Ramos (cell line): Measurements from ENCODE around the gene GAB1.

Source experiments
- in situ Hi-C: fragments of 300-500 bp; cut with MboI; formaldehyde crosslinking; loops from one replicate; pipeline ENCODE4 v1.14.3; 2022; ENCODE audit warnings: low sequenced_read_pairs; ENCODE audit not compliant: unreplicated experiment

GAB1 gene

DNA sequence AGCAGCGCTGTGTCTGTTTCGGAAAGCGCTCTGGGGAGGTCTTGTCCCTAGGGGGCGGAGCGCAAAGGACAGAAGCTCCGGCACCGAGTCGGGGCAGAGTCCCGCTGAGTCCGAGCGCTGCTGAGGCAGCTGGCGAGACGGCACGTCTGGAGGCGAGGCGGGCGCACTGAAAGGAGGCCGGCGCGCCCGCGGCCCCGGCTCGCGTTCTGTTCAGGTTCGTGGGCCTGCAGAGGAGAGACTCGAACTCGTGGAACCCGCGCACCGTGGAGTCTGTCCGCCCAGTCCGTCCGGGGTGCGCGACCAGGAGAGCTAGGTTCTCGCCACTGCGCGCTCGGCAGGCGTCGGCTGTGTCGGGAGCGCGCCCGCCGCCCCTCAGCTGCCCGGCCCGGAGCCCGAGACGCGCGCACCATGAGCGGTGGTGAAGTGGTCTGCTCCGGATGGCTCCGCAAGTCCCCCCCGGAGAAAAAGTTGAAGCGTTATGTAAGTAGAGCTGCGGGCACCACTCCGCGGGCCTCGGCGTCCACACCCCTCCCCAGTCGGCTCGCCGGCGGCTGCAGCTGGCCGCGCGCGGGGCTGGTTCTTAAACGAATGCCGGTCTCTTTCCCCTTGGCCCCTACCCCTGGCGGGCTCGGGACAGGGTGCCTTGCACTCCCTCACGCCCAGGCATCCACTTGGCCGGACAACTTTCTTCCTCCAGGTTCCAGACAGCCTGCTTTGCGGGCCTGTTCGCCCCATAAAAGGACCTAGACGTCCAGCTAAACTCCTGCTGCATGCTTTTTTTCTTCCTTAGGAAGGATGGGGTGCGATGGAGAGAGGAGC lies at the start of gene GAB1:
TSS of gene GAB1 (plus strand) at position 96 of the 819 bp plus-strand sequence. CDS start at position 409, 313 bp downstream.
- in situ Hi-C loops, result no loop called here

DNA sequence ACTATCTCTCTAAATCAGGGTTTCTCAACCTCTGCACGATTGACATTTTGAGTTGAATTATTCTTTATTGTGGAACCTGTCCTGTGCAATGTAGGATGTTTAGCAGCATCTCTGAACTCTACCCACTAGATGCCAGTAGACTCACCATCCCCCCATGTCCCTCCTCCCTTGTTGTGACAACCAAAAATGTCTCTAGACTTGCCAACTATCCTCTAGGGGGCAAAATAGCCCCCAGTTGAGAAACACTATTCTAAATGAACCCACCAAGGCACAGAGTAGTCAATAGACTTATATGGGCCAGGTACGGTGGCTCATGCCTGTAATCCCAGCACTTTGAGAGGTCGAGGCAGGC lies 49.1 kb upstream of the GAB1 start:
- in situ Hi-C loops, result no loop called here

DNA sequence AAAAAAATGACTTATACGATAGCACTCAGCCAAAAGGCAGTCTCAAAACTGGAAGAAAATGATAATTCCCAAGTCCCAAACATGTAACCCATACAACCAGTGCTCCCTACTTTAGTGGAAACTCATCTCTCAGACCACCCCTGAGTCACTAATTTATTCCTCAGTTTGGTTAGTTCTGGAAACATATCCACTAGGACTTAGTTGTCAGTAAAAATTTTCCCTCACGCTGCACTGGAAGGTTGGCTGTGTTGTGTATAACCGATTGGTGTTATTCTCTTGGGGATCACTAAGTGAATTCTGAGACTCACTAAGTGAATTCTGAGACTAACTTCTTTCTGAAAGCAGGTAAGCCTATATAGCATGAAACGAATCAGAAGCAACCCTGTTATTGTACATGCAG lies 48.5 kb upstream of the GAB1 start:
- in situ Hi-C loops, result no loop called here

DNA sequence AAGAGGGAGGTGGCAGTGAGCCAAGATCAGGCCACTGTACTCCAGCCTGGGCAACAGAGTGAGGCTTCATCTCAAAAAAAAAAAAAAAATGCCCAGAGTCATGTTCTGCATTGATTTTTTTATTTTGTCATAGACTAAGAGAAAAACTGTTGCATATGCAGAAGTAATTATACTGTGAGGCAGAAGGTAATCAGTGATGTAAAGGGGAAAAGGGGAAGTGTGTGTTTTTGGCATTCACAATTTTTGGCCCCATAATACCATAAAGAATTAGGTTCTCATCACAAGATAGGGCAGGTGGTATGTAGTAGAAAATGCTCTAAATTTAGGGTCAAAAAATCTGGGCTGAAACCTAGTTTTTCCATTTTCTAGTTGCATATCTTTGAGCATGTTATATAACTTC lies 47.3 kb upstream of the GAB1 start:
- in situ Hi-C loops, result no loop called here

DNA sequence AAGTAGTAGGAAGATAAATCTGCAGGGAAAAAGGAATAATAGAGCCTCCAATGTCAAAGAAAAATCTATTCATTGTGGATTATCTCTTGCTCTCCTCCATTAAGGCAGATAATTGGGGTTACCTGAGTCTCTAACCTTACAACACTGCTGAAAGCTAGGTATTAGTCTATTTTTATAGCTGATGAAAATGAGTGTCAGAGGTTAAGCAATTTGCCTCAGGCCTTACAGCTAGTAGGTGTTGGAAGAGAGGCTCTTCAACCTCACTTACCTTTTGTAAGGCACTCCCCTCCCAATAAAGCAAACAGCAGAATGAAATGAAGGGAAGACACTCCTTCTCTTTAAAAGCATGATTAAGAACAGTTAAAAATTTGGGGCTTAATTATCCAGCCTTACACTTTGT lies 45.4 kb upstream of the GAB1 start:
- in situ Hi-C loops, result no loop called here

DNA sequence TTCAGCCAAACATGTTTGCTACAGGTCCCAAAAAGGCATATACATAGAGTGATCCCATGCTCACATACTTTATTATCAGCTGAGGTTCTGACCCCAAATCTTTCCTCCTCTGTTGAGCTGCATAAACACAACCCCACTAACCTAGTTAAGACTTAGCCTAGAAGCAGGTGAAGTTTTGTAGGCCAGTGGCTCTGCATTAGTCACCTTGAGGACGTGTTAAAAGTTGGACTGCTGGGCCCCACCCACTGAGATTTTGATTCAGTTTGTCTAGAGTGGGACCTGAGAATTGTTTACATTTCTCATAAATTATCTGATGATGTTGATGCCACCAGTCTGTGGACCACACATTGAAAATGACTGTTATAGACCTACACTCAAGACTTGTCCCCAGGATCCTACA lies 43.8 kb upstream of the GAB1 start:
- in situ Hi-C loops, result no loop called here

DNA sequence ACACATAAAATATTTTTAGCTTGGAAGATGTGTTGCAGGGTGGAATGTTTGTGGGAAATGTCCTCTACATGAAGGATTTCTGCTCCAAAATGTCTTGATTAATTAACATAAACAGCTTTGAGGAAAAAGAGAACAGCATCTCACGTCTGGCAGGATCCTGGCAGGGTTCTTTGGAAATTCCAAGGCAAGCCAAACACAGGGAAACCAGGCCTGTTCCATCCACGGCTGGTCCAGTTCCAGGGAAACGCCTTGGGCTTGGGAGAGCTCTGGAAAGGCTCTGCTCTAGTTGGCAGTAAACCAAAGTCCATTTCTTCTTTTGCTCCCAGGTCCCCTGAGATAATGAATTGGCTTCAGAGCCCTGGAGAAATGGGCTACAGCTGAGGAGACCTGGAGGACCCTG lies 42.4 kb upstream of the GAB1 start:
- in situ Hi-C loops, result no loop called here

DNA sequence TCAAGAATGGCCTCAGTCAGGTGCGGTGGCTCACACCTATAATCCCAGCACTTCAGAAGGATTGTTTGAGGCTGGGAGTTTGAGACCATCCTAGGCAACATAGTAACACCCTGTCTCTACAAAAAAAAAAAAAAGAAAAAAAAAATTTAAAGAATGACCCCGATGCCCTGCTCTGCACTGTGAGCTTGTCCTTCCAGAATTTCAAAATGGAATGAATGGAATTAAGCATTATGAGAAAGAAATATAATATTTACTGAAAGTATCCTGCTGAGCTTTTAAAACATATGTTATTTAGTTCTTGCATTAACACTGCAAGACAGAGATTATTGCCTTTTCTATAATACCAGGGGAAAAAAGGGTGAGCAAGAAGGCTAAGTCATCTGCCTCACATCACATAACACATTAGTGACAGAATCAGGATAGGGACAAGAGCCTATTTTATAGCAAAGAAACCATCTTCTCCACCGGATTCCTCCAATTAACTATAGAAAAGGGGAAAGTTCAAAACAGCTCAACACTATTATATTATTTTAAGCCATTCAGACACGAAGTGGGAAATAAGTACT lies 41.9 kb upstream of the GAB1 start:
- in situ Hi-C loops, result no loop called here

DNA sequence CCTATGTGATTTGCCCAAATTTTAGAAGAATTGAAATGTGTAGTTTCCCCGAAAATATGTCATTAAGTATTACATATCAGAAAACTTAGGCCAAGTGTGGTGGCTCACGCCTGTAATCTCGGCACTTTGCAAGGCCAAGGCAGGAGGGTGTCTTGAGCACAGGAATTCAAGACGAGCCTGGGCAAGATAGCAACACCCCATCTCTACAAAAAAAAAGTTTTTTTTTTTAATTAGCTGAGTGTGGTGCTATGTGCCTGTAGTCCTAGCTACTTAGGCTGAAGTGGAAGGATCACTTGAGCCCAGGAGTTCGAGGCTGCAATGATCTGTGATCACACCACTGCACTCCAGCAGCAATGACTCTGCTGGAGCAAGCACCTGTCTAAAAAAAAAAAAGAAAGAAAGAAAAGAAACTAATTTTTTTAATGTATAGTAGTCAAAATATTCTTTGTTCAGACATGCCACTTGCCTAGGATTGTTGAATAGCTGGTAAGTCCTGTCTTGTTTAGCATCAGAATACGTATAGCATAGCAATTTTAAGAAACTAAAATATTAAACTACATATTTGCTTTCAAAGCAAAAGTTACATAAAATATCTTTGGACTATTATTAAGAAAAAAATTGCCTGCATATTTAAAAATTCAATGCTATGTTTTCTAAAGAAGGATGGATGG lies 40.1 kb upstream of the GAB1 start:
- in situ Hi-C loops, result no loop called here

DNA sequence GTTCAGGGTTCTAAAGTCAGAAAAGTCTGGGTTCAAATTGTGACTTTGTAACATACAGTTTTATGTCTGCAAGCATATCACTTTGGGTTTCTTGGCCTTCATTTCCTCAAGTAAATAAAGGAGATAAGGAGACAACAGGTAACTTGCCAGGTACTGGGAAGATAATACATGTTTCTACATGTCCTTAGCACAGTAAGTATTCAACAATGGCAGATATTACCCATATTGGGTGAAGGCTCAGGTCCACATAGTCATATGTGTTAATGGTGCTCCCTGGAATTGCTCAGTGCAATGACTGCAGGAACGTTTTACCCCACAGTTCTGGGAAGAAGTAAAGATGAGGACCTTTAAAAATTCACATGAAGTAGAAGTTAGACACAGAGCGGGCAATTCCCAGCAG lies 35.8 kb upstream of the GAB1 start:
- in situ Hi-C loops, result no loop called here

DNA sequence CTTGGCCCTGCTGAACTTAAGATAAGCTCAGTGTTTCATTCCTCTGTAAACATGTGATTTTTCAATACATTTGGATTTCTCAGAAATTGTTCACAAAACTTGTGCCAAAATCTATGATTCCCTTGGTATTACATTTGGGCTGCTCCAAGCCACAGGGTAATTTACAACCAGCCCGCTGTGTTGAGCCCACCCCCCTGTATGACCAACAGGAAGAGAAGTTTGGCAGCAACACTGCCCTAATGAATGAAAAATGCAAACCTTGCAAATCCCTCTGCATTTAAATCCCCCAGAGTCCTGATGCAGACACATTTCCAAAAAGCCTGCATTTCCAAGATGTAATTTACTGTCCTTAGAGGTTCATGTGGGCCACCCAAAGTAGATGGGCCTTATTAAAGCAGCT lies 34.1 kb upstream of the GAB1 start:
- in situ Hi-C loops, result no loop called here

DNA sequence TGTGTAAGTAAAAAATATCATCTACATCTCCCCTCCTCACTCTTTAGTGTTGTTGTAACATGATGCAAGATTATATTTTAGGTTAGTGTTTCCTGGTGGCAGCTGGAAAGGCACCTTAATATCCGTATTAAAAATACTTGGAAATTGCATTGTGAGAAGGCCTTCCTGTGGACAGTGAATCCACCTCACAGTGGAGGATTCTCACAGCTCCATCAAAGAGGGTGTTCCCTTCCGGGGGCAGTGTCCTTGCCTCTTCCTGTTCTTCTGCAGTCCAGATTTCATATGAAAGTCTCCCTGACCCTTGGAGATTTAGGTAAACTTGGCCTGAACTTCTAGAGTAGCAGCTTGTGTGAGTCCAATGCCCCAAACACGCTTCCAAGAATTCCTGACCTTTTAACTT lies 29.9 kb upstream of the GAB1 start:
- in situ Hi-C loops, result no loop called here

DNA sequence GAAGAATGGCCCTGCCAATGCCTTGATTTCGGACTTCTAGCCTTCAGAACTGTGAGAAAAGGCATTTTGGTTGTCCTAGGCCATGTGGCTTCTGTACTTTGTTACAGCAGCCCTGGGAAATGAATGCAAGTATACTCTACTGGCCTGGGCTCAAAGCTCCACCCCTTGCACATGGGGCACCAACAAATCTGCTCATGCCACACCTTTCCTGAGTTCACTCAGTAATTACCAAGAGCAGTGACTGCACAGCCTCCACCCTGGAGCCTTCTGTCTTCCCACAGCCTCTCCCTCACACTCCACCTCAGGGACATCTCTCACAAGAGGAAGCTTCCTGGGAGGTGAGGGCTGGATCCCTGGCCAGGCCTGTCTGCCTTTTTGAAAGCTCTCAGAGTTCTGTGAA lies 29.1 kb upstream of the GAB1 start:
- in situ Hi-C loops, result no loop called here

DNA sequence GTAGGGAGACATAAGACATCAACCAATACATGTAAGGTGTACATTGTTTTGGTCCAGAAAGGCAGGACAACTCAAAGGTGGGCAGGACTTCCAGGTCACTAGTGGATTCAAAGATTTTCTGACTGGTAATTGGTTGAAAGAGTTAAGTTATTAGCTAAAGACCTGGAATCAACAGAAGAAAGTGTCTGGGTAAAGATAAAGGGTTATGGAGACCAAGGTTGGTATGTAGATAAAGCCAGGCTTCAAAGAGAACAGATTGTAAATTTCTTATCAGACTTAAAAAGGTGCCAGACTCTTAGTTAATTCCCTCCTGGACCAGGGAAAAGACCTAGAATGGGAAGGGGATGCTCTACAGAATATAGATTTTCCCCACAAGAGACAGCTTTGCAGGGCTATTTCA lies 28.3 kb upstream of the GAB1 start:
- in situ Hi-C loops, result no loop called here

DNA sequence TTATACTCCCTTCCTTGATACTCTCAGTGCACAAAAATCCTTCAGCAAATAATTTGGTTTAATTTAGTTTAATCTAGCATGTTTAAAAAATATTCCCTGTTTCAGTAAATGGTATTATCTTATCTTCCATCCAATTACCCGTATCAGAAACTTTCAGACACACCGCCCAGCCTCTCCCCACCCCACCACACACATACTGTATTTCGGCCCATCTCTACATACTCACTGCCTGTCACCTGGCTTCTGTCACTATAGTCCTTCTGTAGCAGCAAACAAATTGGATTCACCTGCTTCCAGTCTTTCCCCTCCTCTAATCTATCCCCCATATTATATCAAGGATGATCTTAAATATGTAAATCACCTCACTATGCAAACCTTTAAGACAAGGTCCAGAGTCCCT lies 24.8 kb upstream of the GAB1 start:
- in situ Hi-C loops, result no loop called here

DNA sequence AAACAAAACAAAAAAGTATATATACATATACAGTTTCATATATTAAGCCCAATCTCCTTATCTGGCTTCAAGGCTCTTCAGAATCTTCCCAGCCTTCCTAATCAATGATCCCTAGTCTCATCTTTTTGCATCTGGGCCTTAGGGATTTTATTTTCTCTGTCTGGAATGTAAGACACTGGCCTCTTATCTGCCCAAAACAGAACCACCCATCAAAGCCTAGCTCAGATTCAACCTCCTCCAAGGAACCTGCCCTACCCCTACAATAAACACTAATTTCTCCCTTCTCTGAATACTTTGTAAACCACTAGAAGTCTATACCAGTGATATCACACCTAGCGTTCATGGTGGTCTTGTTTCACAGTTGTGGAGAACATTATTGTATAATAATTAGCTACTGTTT lies 23.2 kb upstream of the GAB1 start:
- in situ Hi-C loops, result no loop called here

DNA sequence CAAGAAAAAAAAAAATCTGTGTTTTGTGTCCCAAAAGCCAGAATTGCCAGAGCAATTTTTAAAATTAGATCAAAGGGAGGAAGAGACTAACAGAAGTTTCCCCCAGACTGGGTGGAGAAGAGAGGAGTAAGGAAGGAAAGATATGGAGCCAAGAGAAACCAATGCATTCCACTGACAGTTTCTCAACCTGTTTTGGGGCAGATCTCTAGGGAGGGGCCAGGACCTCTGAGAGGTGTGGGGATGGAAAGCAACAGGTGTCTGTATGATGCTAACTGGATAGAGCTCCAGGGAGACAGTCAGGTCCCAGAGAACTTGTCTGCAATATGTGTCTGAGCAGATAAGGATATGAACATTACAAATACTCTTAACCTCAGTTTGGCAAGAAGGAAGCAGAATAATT lies 22.7 kb upstream of the GAB1 start:
- in situ Hi-C loops, result no loop called here

DNA sequence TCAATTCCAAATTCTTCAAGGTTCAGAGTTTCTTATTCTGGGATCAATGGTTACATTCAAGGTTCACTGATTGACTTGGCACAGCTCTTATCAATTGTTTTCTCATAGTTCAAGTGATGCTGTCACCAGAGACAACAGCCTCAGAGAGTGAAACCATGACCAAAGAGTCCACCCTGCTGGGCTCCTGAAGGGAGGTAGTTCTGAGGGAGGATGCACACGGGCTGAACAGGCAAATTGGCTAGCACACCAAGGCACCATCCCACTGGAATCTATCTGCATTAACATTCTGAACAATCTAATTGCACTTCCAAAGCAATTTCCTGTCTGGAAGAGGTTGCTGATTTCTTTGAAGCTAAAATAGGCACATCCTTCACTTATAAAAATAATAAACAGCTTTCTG lies 16.6 kb upstream of the GAB1 start:
- in situ Hi-C loops, result no loop called here

DNA sequence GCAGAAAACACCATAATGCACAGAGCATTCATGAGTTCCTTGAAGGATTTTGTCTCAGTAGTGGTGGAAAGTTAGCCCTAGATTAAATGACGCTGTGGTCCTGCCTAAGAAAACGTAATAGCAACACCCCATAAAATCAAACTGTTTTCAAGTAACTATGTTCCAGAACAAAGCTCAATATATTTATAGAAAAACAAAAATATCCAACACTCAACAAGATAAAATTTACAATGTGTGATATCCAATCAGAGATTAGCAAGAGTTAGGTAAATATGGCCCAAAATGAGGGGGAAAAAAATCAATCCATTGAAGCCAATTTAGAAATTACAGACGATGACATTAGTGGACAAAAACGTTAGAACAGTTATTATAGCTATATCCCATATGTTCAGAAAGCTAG lies 9.9 kb upstream of the GAB1 start:
- in situ Hi-C loops, result no loop called here

DNA sequence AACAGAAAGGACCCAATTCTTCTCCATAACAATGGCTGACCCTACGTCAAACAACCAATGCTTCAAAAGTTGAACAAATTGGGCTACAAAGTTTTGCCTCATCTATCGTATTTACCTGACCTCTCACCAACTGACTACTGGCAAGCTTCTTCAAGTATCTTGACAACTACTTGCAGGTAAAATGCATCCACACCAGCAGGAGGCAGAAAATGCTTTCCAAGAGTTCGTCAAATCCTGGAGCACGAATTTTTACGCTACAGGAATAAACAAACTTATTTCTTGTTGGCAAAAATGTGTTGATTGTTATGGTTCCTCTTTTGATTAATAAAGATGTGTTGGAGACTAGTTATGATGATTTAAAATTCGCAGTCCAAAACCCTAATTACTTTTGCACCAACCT lies 6.7 kb upstream of the GAB1 start:
- in situ Hi-C loops, result no loop called here

DNA sequence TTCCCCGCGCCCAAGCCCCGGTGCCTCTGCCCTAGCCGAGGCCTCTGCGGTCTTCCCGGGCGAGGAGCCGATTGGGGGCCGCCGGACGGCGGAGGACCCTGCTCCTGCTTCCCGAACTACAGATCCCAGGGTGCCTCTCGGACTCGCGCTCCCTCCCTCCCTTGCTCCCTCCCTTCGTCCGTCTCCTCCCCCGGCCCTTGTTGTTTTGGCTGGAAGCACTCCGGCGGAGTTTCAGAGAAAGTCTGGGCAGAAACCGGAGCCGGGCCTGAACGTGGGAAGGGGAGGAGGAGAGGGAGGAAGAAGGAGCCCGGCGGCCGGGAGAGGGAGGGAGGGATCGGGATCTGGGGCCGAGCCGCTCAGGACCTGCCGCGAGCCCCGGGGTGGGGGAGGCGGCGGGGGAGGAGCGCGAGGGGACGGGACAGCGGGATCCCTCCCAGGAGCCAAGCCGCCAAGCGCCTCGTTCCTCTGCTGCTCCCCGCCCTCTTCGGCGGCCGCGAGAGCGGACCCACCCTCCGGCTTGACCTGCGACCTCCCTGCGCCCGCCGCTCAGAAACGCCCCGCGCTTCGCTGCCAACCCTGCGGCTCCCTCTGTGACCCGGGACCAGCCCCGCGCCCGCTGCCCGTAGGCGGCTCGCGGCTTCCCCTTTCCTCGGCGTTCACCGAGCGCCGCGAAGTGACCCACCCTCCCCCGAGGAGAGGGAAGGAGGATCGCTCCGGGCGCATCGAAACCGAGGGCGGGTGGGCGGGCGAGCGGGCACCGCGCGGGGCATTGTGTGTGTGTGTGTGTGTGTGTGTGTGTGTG lies 496 bp upstream of the GAB1 start:
- in situ Hi-C loops, result no loop called here
